ENCODE results near the gene TRAF4.
"Not testable (repeated sequence)": the region's sequence is repeated elsewhere in the genome, so short reads cannot be mapped to it uniquely, and the experiment has no call there.

TRAF4 gene

DNA sequence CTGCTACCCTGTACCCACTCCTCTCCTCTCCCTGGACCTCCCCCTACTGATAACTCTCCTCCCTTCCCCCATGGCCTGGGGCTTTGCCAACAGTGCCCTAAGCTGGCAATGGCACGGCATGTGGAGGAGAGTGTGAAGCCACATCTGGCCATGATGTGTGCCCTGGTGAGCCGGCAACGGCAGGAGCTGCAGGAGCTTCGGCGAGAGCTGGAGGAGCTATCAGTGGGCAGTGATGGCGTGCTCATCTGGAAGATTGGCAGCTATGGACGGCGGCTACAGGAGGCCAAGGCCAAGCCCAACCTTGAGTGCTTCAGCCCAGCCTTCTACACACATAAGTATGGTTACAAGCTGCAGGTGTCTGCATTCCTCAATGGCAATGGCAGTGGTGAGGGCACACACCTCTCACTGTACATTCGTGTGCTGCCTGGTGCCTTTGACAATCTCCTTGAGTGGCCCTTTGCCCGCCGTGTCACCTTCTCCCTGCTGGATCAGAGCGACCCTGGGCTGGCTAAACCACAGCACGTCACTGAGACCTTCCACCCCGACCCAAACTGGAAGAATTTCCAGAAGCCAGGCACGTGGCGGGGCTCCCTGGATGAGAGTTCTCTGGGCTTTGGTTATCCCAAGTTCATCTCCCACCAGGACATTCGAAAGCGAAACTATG is 5.2 kb downstream of the TRAF4 start:
- DNase-seq (ENCODE audit: low read depth): no peak

- DNase-seq (ENCODE audit: low read depth): no peak
Observed at GRCh38 chr17:28749516-28750177, 5.8 kb downstream of the TRAF4 start.

DNA sequence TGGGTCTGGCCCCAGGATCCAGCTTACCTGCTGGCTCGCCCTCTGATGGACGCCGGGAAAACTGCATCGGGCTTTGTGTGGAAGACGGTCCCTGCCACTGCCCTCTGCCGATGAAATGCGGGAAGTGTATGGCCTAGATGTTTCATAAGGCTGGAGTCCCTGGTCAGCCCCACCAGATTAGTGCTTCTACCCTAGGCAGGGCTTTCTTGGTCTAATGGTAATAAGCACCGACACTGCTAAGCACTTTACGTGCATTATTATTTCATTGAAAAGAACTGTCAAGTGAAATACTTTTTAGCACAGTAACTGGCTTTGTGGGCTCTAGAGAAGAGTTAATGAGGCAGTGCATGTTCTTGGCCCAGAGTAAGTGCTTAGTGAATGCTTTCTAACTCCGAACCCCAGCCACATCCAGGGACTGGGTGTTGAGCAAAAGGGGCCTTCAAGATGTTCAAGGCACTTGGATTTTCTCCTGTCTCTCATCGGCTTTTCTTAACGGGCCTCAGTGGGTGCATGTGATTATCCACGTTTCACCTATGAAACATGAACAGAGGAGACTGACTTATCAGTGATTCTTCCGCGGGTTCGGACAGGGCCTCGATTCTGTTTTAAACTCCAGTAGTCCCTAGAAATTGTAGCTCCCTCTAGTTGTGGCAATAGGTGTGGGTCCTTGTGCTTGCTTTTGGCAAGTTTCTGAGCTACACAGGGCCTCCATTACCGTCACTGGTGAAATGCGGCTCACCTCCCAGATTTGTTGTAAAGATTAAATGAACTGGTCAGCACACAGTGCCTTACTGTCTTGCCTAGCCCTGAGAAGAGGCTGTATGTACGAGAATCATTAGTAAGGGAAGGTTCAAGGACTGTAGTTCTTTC is 6.6 kb downstream of the TRAF4 start:
- DNase-seq (ENCODE audit: low read depth): peak; percentile 94

GRCh38 chr17:28751600-28752366 is 8.0 kb downstream of the TRAF4 start:
- no peak for DNase-seq (ENCODE audit: low read depth)

DNA sequence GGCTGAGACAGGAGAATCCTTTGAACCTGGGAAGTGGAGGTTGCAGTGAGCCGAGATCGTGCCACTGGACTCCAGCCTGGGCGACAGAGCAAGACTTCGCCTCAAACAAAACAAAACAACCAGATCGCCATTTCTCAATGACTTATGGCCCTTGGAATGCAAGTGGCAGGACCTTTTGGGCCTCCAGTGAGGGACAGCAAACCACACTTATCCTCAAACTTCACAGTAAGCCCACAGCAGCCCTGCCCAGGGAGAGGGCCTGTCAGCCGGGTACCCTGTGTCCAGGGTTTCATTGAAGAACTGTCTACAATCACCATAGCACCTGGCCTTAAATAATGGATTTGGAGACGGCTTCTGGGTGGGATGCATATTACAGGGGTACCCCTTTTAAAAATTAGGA is 11.7 kb downstream of the TRAF4 start:
- DNase-seq (ENCODE audit: low read depth): peak; percentile 36

- no peak for DNase-seq (ENCODE audit: low read depth)
Observed at GRCh38 chr17:28756049-28756804, 12.4 kb downstream of the TRAF4 start.

GRCh38 chr17:28758411-28759121 is 14.8 kb downstream of the TRAF4 start:
- DNase-seq (ENCODE audit: low read depth): no peak

DNA sequence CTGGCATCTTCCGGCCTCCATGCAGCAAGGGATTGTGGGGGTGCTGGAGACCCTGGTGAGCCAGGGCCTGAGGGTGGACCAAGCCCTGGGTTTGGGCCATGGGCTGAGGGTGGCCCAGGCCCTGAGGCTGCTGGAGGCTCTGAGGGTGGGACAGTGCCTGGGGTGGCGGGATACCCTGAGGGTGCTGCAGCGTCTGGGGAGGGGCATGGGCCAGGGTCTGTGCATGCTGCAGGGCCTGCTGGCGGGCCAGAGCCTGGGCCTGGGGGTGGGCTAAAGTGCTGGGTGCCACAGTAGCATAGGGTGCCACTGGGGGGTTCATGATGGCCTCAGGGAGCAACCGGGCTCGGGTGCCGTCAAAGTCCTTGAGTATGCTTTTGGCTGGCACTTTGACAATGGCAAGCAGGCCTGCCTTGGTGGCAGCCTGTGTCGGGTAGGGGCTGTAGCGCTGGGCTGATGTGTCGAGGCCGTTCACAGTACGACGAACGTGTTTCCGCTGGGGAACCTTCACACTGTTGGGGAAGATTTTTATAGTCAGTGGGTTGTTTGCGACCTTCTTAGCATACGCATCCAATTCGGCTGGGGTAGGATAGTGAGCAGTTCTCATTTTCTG is 15.6 kb downstream of the TRAF4 start:
- DNase-seq (ENCODE audit: low read depth): no peak

DNA sequence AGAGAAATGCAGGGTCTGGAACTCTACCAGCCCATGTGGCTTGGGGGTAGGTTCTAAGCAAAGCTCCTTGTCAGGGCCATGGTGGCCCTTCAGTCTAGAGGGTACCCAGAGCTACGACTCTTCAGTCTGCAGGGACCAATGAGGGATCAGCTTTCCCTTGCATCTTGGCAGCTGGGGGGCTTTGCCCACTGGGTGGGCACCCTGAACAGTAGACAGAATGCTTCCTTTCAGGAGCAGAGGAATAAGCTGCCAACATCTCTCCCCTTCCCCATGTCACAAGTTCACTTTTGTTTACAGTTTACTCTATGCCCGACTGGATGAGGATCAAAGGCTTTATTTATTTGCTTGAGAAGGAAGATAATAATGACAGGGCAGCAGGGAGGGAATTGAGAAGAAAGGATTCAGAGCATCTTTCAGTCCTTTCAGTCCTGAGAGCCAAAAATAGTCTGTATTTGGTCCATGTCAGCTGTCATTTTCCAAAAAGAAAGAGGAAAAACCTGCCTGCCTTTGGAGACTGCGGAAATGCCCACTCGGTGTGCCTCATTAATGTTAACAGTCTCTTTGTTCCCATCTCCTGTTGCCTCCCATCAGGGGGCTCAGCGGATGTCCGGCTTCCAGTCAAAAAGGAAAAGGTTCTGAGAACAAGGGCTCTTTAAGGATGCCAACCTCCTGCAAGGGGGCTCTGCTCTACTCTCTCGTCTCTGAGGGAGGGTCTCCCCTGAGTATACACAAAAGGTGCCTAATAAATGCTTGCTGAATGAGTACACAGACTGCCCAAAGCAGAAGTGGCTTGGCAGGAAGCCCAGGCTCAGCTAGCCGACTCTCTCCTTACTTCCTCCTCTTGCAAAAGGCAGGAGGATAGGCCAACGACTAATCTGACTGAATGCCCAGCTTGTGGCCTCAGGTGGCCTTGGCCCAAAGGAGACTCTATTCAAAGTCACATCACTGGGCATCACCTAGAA is 17.1 kb downstream of the TRAF4 start:
- DNase-seq (ENCODE audit: low read depth): peak; percentile 53

- no peak for DNase-seq (ENCODE audit: low read depth)
Observed at GRCh38 chr17:28763137-28763799, 19.5 kb downstream of the TRAF4 start.

- DNase-seq (ENCODE audit: low read depth): peak; percentile 88
Observed at GRCh38 chr17:28763804-28764266, 20.0 kb downstream of the TRAF4 start.

DNA sequence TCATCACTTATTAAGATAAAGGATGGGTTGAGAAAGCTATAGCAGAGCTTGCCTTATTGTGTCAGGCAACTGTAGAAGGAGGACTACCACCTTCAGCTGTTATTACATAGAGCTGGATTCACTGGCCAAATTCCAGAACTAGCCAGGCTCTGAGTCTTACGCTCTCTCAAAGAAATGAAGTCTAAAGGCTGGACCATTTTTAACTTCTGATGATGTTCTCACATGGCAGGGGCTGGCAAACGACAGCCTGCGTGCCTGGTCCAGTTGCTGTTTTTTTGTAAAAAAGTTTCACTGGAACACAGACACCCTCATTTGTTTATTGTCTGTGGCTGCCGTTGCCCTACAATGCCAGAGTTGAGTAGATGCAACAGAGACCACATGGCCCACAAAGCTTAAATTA is 21.2 kb downstream of the TRAF4 start:
- no peak for DNase-seq (ENCODE audit: low read depth)

DNA sequence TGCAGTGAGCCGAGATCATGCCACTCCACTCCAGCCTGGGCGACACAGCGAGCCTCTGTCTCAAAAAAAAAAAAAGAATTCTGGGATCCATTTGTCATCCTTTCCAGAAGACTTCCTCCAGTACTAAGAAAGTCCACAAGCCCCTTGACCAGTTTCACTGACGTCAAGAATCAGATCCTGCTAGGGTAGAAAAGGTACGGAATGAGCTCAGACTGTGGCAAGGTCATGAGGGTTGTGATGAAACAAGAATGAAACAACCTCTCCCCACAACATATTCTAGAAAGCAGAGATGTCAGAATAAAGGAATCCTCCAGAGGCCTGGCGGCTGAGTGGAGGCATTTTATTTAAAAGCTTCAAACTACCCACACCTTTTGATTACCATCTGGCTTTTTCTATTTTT is 29.9 kb downstream of the TRAF4 start:
- no peak for DNase-seq (ENCODE audit: low read depth)

GRCh38 chr17:28774206-28774605 is 30.4 kb downstream of the TRAF4 start:
- DNase-seq (ENCODE audit: low read depth): no peak

GRCh38 chr17:28777178-28777577 is 33.4 kb downstream of the TRAF4 start:
- DNase-seq (ENCODE audit: low read depth): no peak

DNA sequence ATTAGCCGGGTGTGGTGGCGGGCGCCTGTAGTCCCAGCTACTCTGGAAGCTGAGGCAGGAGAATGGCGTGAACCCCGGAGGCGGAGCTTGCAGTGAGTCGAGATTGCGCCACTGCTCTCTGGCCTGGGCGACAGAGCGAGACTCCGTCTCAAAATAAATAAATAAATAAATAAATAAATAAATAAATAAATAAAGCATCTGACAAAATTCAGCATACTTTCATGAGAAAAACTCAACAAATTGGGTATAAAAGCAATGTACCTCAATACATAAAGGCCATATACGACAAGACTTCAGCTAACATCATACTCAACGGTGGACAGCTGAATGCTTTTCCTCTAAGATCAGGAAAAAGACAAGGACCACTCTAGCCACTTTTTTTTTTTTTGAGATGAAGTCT is 35.8 kb downstream of the TRAF4 start:
- not testable (repeated sequence) for DNase-seq (ENCODE audit: low read depth)

DNA sequence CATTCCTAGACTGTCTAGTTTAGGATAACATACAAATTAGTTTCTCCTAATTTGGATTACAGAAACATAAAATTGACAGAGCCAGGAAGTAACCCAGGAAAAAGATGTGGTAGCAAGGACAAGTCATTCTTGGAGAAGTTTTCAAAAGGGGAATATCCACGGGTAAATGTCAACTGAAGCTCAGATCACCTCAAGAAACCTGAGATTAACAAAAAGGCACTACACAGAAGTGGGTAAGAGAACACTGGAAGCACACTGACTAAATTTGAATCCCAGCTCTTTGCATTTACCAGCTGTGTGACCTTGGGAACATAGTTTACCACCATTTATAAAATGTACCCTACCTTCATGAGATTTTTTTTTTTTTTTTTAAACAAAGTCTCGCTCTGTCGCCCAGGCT is 39.4 kb downstream of the TRAF4 start:
- no peak for DNase-seq (ENCODE audit: low read depth)

- DNase-seq (ENCODE audit: low read depth): no peak
Observed at GRCh38 chr17:28788100-28788499, 44.3 kb downstream of the TRAF4 start.
